Hepatocyte (in vitro differentiated cells): Measurements from ENCODE around the gene MYO18B. TPM values are rescaled to one million over a fixed set of nuclear protein-coding genes. Genes with fewer than 3 reads are reported as not detected.

ENCODE experiments used
- DNase-seq: peaks from one replicate; pipeline ENCODE4 v3.0.0-alpha.2; 2016; ENCODE audit warnings: low spot score
- H2AFZ ChIP-seq: fragments of 200-600 bp; sonication (generic); 2 replicates; pipeline ENCODE4 v1.6.0; 2016; ENCODE audit warnings: antibody characterized with exemption, mild to moderate bottlenecking
- H3K27ac ChIP-seq: fragments of 200-600 bp; sonication (generic); 2 replicates; pipeline ENCODE4 v1.5.1; 2016; ENCODE audit warnings: mild to moderate bottlenecking
- H3K27me3 ChIP-seq: fragments of 200-600 bp; sonication (generic); 2 replicates; pipeline ENCODE4 v1.6.1; 2016
- H3K36me3 ChIP-seq: fragments of 200-600 bp; sonication (generic); replicated peaks from 2 replicates; pipeline ENCODE4 v1.5.1; 2016; ENCODE audit warnings: low read depth; ENCODE audit not compliant: insufficient read depth
- H3K4me1 ChIP-seq: fragments of 200-600 bp; sonication (generic); 2 replicates; pipeline ENCODE4 v1.5.1; 2016; ENCODE audit warnings: mild to moderate bottlenecking, moderate library complexity; ENCODE audit not compliant: insufficient read depth
- H3K4me2 ChIP-seq: fragments of 200-600 bp; sonication (generic); 2 replicates; pipeline ENCODE4 v1.6.0; 2016
- H3K4me3 ChIP-seq: fragments of 200-600 bp; sonication (generic); 2 replicates; pipeline ENCODE4 v1.5.1; 2016; ENCODE audit warnings: mild to moderate bottlenecking
- H3K79me2 ChIP-seq: fragments of 200-600 bp; sonication (generic); 2 replicates; pipeline ENCODE4 v1.6.0; 2017; ENCODE audit warnings: mild to moderate bottlenecking
- H3K9me2 ChIP-seq: fragments of 200-600 bp; sonication (generic); replicated peaks from 2 replicates; pipeline ENCODE4 v1.6.0; 2017; ENCODE audit warnings: mild to moderate bottlenecking; ENCODE audit not compliant: insufficient read depth
- H3K9me3 ChIP-seq: fragments of 200-600 bp; sonication (generic); 2 replicates; pipeline ENCODE4 v1.5.1; 2016; ENCODE audit warnings: low read depth, mild to moderate bottlenecking
- H4K20me1 ChIP-seq: fragments of 200-600 bp; sonication (generic); 2 replicates; pipeline ENCODE4 v1.6.0; 2016; ENCODE audit warnings: mild to moderate bottlenecking; ENCODE audit not compliant: insufficient read depth, poor library complexity, severe bottlenecking
- CTCF ChIP-seq: fragments of 200-600 bp; sonication (generic); IDR thresholded peaks from 2 replicates; pipeline ENCODE4 v1.5.1; 2016; ENCODE audit warnings: antibody characterized with exemption, mild to moderate bottlenecking; ENCODE audit not compliant: poor library complexity
- EZH2 ChIP-seq: fragments of 200-600 bp; sonication (generic); IDR thresholded peaks from 2 replicates; pipeline ENCODE4 v1.6.1; 2016; ENCODE audit warnings: antibody characterized with exemption, mild to moderate bottlenecking, borderline replicate concordance
- EZH2phosphoT487 ChIP-seq: fragments of 200-600 bp; sonication (generic); IDR thresholded peaks from one replicate; pipeline ENCODE4 v1.6.1; 2018; ENCODE audit warnings: antibody characterized with exemption, mild to moderate bottlenecking, low read depth, moderate library complexity; ENCODE audit not compliant: unreplicated experiment, severe bottlenecking
- WGBS: methylation state at CpG from one replicate; pipeline ENCODE4 v1.1.6; 2016; ENCODE audit warnings: low lambda C conversion rate; ENCODE audit errors: missing lambda C conversion rate; 5-methylcytosine and 5-hydroxymethylcytosine counted together
- polyA plus RNA-seq: library from polyadenylated mRNA; unstranded; fragments of >200 nt; fragmentation: Nextera tagmentation; extraction: Ambion mirVana; gene quantifications from 2 replicates; pipeline ENCODE4 v1.2.1, GENCODE V29; 2016
- total RNA-seq: library from RNA; depleted of rRNA; stranded (reverse); fragments of >200 nt; gene quantifications from 2 replicates; pipeline ENCODE4 v1.2.3, GENCODE V29; 2014

The MYO18B gene
- total and polyA plus RNA-seq, 2 experiments from 2014 or later, result 0.23 TPM; not detected in 1

GRCh38 chr22:26031641-26032040 lies 289.7 kb downstream of the MYO18B start:
- Histone ChIP-seq H3K4me2 (no peak overlapping the region), H3K4me1 (no peaks in the 10 kb centered on the region), H3K27me3 (no peaks in the 10 kb centered on the region), H3K36me3 (no peaks in the 10 kb centered on the region), H4K20me1 (no peaks in the 10 kb centered on the region), H3K27ac (no peak overlapping the region), H3K9me3 (no peaks in the 10 kb centered on the region), H3K79me2 (no peaks in the 10 kb centered on the region), H3K9me2 (no peaks in the 10 kb centered on the region), H3K4me3 (no peak overlapping the region), H2AFZ (no peak overlapping the region)
- TF ChIP-seq EZH2phosphoT487, result no peak
- no peak for TF ChIP-seq CTCF
- no peak for TF ChIP-seq EZH2
- WGBS, result 90% methylated on average over 6 of the region's 6 CpGs
- DNase-seq, result no peak

GRCh38 chr22:26033071-26033470 lies 291.1 kb downstream of the MYO18B start:
- H3K9me3 ChIP-seq, result no peaks in the 10 kb centered on the region
- 92% methylated on average over 7 of the region's 7 CpGs for WGBS
- no peaks in the 10 kb centered on the region for H3K36me3 ChIP-seq
- no peaks in the 10 kb centered on the region for H3K27me3 ChIP-seq
- H3K9me2 ChIP-seq, result no peaks in the 10 kb centered on the region
- TF ChIP-seq EZH2phosphoT487, result no peak
- no peak for TF ChIP-seq CTCF
- no peak for TF ChIP-seq EZH2
- H3K4me1 ChIP-seq, result no peaks in the 10 kb centered on the region
- H3K79me2 ChIP-seq, result no peaks in the 10 kb centered on the region
- H4K20me1 ChIP-seq, result no peaks in the 10 kb centered on the region
- no peak overlapping the region for H3K4me3 ChIP-seq
- no peak overlapping the region for H3K27ac ChIP-seq
- no peak overlapping the region for H3K4me2 ChIP-seq
- no peak overlapping the region for H2AFZ ChIP-seq
- DNase-seq, result no peak

GRCh38 chr22:26033586-26033985 lies 291.6 kb downstream of the MYO18B start:
- Histone ChIP-seq H3K4me2 (no peak overlapping the region), H3K27ac (no peak overlapping the region), H3K79me2 (no peaks in the 10 kb centered on the region), H3K36me3 (no peaks in the 10 kb centered on the region), H3K4me3 (no peak overlapping the region), H4K20me1 (no peaks in the 10 kb centered on the region), H3K4me1 (no peaks in the 10 kb centered on the region), H3K9me2 (no peaks in the 10 kb centered on the region), H3K27me3 (no peaks in the 10 kb centered on the region), H3K9me3 (no peaks in the 10 kb centered on the region), H2AFZ (no peak overlapping the region)
- TF ChIP-seq EZH2phosphoT487 (no peak), EZH2 (no peak)
- DNase-seq, result no peak

- Histone ChIP-seq H3K36me3 (no peaks in the 10 kb centered on the region), H3K9me2 (no peaks in the 10 kb centered on the region), H3K79me2 (no peaks in the 10 kb centered on the region), H3K4me1 (no peaks in the 10 kb centered on the region), H3K4me2 (no peak overlapping the region), H3K27ac (no peak overlapping the region), H3K27me3 (no peaks in the 10 kb centered on the region), H4K20me1 (no peaks in the 10 kb centered on the region), H3K4me3 (no peak overlapping the region), H3K9me3 (no peaks in the 10 kb centered on the region), H2AFZ (no peak overlapping the region)
- 90% methylated on average over 3 of the region's 3 CpGs for WGBS
- TF ChIP-seq EZH2phosphoT487 (no peak), CTCF (no peak), EZH2 (no peak)
- no peak for DNase-seq
Measured at GRCh38 chr22:26035523-26035922, 293.5 kb downstream of the MYO18B start.
